NOMO-1 (cell line): ENCODE measurements around the gene AGR3.
"Not testable (repeated sequence)": the region's sequence is repeated elsewhere in the genome, so short reads cannot be mapped to it uniquely, and the experiment has no call there.

Experiments
- DNase-seq, 2 experiments: peaks; one replicate each; lab custom pipeline; 2025; ENCODE audit not compliant: unreplicated experiment in 2 of 2; lab: John Stamatoyannopoulos, UW

AGR3 gene

GRCh38 chr7:16891874-16892643 lies 10.3 kb upstream of the AGR3 start:
- no peak for DNase-seq

GRCh38 chr7:16891338-16891737 lies 9.6 kb upstream of the AGR3 start:
- DNase-seq, result peak; percentile 22 to 61

GRCh38 chr7:16889851-16890415 lies 8.2 kb upstream of the AGR3 start:
- no peak for DNase-seq

DNA sequence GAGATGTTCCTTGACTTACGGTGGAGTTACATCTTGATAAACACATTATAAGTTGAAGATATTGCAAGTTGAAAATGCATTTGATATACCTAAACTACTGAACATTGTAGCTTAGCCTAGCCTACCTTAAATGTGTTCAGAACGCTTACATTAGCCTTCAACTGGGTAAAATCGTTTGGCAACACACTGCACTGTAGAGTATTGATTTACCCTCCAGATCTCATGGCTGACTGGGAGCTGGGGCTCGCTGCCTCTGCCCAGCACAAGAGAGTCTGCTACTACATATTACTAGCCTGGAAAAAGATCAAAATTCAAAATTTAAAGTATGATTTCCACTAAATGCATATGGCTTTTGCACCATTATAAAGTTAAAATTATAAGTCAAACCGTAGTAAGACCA lies 7.5 kb upstream of the AGR3 start:
- no peak for DNase-seq

GRCh38 chr7:16883918-16884317 lies 2.1 kb upstream of the AGR3 start:
- peak; percentile 0 to 60 for DNase-seq

DNA sequence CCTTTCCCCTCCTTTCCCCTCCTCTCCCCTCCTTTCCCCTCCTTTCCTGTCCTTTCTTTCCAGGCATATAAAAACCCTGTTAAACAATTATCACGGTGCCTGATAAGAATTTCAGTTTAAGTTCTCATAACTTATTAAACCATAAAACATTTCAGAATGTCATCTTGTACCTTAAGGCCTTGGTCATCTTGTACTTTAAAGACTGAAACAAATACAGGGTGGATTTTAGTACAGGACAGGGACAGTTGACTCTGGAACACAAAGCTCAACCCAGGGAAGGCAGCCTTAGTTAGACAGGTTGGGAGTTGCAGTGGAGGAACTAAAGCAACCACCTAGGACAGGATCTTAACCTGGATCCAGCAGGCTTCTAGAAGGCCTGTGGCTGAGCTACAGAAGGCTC lies 1.2 kb downstream of the AGR3 start:
- DNase-seq, result no peak

GRCh38 chr7:16879181-16879580 lies 2.6 kb downstream of the AGR3 start:
- no peak for DNase-seq

DNA sequence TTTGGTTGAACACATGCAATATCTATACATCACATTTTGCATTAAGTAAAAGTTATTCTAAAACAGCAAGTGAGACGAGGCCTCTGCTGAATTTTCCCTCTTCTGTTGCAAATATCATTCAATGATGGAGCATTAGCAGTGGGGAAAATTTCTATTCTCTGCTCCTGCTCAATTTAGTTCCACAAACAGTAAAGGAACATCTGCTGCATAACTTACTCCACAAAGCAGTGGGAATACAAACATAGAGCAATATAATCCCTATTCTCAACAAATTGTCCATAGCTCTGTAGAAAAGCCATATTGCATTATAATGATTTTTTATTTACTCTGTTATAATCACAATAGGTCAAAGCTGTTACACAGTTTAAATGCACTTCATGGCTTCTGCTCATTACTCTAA lies 5.9 kb downstream of the AGR3 start:
- DNase-seq, result no peak

DNA sequence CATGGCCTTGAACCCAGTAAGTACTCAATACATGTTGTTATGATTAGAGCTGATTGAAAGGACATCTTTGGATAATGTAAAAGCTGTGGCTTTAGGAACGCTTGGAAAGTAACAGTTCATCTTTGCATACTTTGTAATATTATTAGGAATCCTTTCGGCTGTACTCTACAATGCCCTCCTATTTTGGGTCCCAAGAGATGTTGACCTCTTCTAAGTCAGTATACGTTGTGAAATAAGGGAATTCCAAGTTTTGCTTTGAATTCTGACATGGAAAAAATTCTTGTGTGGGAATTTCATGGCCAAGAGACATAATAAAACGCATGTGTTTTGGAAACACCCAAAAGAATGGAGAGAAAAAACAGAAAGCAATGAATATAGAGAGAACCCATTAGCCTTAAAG lies 7.7 kb downstream of the AGR3 start:
- DNase-seq, result no peak

DNA sequence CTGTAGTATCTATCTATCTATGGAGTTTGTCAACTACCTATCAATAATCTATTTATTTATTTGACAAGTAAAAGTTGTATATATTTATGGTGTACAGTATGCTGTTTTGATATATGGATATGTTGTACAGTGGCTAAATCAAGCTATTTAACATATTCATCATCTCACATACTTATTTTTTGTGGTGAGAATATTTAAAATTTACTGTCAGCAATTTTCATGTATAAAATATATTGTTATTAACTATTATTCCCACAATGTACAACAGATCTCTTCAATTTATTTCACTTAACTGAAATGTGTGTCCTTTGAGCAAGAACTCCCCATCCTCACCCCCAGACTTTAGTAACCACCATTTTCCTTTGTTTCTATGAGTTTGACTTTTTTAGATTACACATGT lies 14.5 kb downstream of the AGR3 start:
- DNase-seq, result no peak

GRCh38 chr7:16853189-16853588 lies 28.6 kb downstream of the AGR3 start:
- DNase-seq, result not testable (repeated sequence)

DNA sequence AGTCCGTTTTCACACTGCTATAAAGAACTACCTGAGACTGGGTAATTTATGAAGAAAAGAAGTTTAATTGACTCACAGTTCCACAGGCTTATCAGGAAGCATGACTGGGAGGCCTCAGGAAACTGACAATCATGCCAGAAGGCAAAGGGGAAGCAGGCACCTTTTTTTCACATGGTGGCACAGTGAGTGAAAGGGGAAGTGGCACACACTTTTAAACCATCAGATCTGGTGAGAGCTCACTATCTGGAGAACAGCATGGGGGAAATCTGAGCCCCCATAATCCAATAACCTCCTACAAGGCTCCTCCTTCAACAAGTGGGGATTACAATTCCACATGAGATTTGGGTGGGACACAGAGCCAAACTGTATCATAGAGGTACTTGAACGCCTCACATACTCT lies 30.0 kb downstream of the AGR3 start:
- DNase-seq, result peak; percentile 35 to 73

DNA sequence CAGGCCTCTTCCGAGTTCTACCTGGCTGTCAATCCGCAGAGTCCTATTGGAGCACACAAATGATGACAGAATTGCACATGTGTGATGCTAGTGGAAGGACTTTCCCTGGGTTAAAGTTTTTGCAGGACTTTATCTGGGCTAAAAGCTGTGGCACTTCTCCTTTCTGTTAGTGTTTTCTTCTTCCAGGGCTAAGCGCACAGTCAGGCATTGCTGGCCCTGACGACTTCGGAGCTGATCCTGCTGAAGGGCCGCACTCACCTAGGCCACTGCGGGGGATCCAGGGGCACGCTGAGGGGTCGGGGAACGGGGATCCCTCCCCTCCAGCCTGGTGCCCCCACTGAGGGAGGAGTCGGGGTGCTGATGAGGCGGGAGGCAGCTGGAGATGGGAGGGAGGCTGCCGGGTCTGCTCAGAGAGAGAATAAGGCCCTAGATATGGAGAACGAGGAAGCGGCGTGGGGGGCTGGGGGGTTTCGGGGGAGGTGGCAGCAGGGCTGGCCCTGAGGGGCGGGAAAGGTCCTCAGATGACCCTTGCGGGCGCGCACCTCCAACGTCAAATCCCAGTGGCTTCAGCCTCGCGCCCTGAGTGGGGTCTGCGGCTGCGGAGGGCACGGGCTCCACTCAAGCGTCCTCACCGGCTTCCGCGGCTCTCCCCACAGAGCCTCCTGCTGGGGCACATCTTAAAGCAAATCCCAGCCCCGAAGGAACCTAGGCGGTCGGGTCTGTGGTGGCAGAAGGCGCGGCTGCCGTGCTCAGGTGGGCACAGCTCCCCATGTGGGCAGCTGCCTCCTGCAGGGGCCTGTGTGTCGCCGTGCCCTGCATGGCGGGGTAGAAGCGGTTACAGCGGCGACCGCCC lies 30.9 kb downstream of the AGR3 start:
- DNase-seq, result peak; percentile 21 to 24

DNA sequence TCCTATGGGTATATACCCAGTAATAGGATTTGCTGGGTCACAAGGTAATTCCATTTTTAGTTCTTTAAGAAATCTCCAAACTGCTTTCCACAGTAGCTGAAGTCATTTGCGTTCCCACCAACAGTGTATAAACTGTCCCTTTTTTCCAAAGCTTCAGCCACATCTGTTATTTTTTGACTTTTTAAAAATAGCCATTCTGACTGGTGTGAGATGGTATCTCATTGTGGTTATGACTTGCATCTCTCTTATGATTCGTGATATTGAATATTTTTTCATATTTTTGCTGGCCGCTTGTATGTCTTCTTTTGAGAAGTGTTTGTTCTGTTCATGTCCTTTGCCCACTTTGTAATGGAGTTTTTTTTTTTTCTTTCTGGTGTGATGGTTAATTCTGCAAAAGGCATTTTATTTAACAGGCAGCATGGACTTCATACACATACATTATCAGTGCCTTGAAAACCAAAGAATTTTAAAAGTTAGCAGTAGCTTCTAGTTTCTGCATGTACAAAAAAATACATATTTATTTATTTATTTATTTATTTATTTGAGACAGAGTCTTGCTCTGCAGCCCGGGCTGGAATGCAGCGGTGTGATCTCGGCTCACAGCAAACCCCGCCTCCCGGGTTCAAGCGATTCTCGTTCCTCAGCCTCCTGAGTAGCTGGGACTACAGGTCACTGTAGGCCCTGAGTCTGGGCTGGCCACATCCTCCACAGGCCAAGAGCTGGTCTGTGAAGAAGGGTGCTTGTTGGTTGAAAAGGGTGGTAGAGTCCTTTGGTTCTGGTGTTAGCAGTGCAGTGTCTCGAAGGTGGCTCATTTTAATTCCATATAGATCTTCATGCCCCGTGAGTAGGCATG lies 32.3 kb downstream of the AGR3 start:
- DNase-seq, result no peak

DNA sequence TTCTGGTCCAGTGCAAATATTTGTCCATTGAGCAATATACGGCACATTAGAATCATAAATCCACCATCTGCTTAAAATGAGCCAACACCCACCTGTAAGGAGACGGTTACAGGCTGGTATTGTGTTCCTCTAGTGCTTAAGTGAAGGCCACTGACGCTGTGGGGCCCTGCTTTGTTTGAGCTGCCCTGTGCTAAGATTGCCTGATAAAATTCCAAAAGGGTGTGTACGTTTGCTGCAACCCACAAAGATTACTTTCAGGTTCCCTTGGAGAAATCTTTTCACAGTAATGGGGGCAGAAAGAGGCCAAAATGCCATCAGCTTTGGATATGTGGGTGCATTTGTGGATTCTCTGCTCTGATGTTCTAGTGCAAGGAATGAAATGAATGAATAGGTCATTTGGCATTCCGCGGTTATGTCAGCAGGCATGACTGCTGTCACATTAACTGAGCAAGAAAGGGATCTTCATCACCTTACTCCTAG lies 34.4 kb downstream of the AGR3 start:
- no peak for DNase-seq

- DNase-seq, result no peak
Measured at GRCh38 chr7:16846601-16847165, 35.1 kb downstream of the AGR3 start.

DNA sequence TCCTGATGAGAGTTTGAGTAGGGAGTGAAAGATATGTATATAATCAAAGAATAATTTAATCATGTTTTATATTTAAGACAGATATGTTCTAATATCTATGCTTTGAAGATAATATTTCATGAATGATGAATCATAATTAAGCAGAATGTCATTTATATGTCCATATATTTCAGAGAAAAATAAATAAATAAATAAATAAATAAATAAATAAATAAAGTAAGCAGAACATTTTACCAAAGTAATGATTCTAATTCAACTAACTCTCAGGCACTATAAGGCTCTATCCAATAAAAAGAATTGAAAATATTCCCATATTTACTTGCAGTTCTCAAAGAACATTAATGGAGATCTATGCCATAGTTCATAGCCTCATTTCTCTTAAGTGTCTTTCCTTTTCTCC lies 36.0 kb downstream of the AGR3 start:
- no peak for DNase-seq

DNA sequence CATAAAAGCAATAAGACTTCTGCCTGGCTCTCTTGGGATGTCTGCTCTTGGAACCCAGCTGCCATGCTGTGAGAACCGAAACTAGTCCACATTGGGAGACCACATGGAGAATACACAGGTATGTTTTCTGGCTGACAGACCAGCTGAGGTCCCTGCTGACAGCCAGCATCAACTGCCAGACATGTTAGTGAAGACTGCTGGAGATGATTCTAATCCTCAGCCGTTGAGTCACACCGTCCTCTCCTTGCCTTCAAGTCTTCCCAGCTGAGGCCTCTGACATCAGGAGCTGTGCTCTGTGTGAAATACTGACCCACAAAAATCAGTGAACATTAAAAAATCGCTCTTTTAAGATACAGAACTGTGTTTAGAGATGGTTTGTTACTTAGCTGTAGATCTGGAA lies 40.1 kb downstream of the AGR3 start:
- DNase-seq, result no peak

- no peak for DNase-seq
Measured at GRCh38 chr7:16840094-16840493, 41.7 kb downstream of the AGR3 start.

GRCh38 chr7:16839646-16840045 lies 42.1 kb downstream of the AGR3 start:
- no peak for DNase-seq
